Fibroblast of lung (primary cell): ENCODE data around the gene PARPBP. TPM values are rescaled to one million over a fixed set of nuclear protein-coding genes. Genes with fewer than 3 reads are reported as not detected.
"Not testable (repeated sequence)": the region's sequence is repeated elsewhere in the genome, so short reads cannot be mapped to it uniquely, and the experiment has no call there.

Experiments
- DNase-seq, 2 donors: peaks; one replicate each; pipeline versions ENCODE4 v3.0.0 to v3.0.0-alpha.2; 2010; ENCODE audit warnings: low read depth in 2 of 2
- H2AFZ ChIP-seq: 2 replicates; pipeline ENCODE4 v1.5.1; 2012; ENCODE audit warnings: low read length, control low read depth, inconsistent platforms
- H3K27ac ChIP-seq: 2 replicates; pipeline ENCODE4 v1.5.1; 2011; ENCODE audit warnings: low read length, control low read depth; ENCODE audit not compliant: insufficient read depth
- H3K27me3 ChIP-seq: 2 replicates; pipeline ENCODE4 v1.5.1; 2011; ENCODE audit warnings: mild to moderate bottlenecking, low read length; ENCODE audit not compliant: control insufficient read depth, insufficient read depth
- H3K36me3 ChIP-seq: 2 replicates; pipeline ENCODE4 v1.5.1; 2011; ENCODE audit warnings: low read length; ENCODE audit not compliant: control insufficient read depth, insufficient read depth
- H3K4me1 ChIP-seq: 2 replicates; pipeline ENCODE4 v1.5.1; 2011; ENCODE audit warnings: low read length; ENCODE audit not compliant: control insufficient read depth, insufficient read depth; ENCODE audit errors: extremely low read depth
- H3K4me2 ChIP-seq: 2 replicates; pipeline ENCODE4 v1.5.1; 2011; ENCODE audit warnings: low read length, control low read depth; ENCODE audit not compliant: insufficient read depth; ENCODE audit errors: extremely low read depth
- H3K4me3 ChIP-seq, 4 experiments: fragments of 200-600 bp in 1 of 4; sonication (generic) in 1 of 4; replicated peaks in 1 of 4; 2 replicates each; pipeline ENCODE4 v1.5.1; 2011 to 2016; ENCODE audit warnings: low read length in 4 of 4, low read depth in 3 of 4, mild to moderate bottlenecking in 3 of 4, control low read depth in 2 of 4, inconsistent platforms in 1 of 4, mixed read lengths in 1 of 4; ENCODE audit not compliant: insufficient read depth in 1 of 4; ENCODE audit errors: control extremely low read depth in 1 of 4
- H3K79me2 ChIP-seq: 2 replicates; pipeline ENCODE4 v1.5.1; 2012; ENCODE audit warnings: mild to moderate bottlenecking, low read length, inconsistent platforms; ENCODE audit not compliant: control insufficient read depth, insufficient read depth
- H3K9ac ChIP-seq: 2 replicates; pipeline ENCODE4 v1.5.1; 2011; ENCODE audit warnings: mild to moderate bottlenecking, low read length, control low read depth; ENCODE audit not compliant: insufficient read depth
- H3K9me3 ChIP-seq: 2 replicates; pipeline ENCODE4 v1.5.1; 2012; ENCODE audit warnings: low read depth, low read length; ENCODE audit not compliant: control insufficient read depth, insufficient read depth
- H4K20me1 ChIP-seq: 2 replicates; pipeline ENCODE4 v1.5.1; 2011; ENCODE audit warnings: low read length; ENCODE audit not compliant: control insufficient read depth, insufficient read depth; ENCODE audit errors: extremely low read depth
- EZH2 ChIP-seq: IDR thresholded peaks from 2 replicates; pipeline ENCODE4 v1.5.1; 2012; ENCODE audit warnings: low read length, control low read depth, mild to moderate bottlenecking; ENCODE audit errors: missing control alignments
- polyA plus RNA-seq, 2 donors: library from polyadenylated mRNA; depleted of rRNA in 1 of 2; stranded (reverse) in 1 of 2; unstranded in 1 of 2; fragments of >200 nt; gene quantifications; 2 replicates each; pipeline ENCODE4 v1.2.1, GENCODE V29; 2011 to 2012; ENCODE audit warnings: missing spikeins in 1 of 2
- total RNA-seq: library from RNA; depleted of rRNA; stranded (reverse); fragments of >200 nt; gene quantifications from 2 replicates; pipeline ENCODE4 v1.2.1, GENCODE V29; 2014
- TF ChIP-seq, protein P1 (sequence below), 2 donors: IDR thresholded peaks in 1 of 2; conservative IDR thresholded peaks in 1 of 2; 1 replicate in 1 of 2; 2 replicates in 1 of 2; pipeline ENCODE4 v1.5.1; 2011 to 2012; ENCODE audit warnings: low read length in 2 of 2, control low read depth in 1 of 2, inconsistent platforms in 1 of 2, low read depth in 1 of 2, mild to moderate bottlenecking in 1 of 2

PARPBP gene
- total and polyA plus RNA-seq, 2 donors (not counting 1 experiment from before 2014, with no cell fraction given), result 5.7 to 9.4 TPM

DNA sequence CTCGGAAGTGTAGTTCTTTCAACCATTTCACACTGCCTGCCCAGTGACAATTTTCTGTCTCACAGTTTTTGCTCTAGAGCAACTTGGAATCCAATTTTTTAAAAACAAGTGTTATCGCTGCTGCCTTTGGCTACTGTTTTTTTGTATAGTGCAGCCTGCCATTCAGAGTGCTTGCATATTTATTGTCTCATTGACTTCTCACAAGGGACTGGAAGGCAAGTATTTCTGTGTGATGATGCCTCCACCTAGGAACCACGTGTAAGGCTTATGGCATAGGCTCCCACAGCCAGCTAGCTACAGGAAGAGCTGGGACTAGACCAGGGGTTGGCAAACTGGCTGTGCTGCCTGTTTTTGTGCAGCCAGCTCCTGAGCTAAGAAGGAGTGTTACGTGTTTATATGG lies 903 bp downstream of the PARPBP start:
- Histone ChIP-seq H3K79me2 (peaks cover 29% of the 10 kb centered on the region), H3K9ac (peak overlapping the region; percentile 80), H3K9me3 (no peaks in the 10 kb centered on the region), H4K20me1 (no peaks in the 10 kb centered on the region), H3K27me3 (no peaks in the 10 kb centered on the region), H2AFZ (peak overlapping the region; percentile 99), H3K4me2 (peak overlapping the region; percentile 94), H3K4me1 (no peaks in the 10 kb centered on the region), H3K4me3 (peak overlapping the region; percentile 64 to 94 (median 84)), H3K36me3 (no peaks in the 10 kb centered on the region), H3K27ac (peak overlapping the region; percentile 76)
- DNase-seq, result peak; percentile 18 to 30
- TF ChIP-seq, protein P1, sequence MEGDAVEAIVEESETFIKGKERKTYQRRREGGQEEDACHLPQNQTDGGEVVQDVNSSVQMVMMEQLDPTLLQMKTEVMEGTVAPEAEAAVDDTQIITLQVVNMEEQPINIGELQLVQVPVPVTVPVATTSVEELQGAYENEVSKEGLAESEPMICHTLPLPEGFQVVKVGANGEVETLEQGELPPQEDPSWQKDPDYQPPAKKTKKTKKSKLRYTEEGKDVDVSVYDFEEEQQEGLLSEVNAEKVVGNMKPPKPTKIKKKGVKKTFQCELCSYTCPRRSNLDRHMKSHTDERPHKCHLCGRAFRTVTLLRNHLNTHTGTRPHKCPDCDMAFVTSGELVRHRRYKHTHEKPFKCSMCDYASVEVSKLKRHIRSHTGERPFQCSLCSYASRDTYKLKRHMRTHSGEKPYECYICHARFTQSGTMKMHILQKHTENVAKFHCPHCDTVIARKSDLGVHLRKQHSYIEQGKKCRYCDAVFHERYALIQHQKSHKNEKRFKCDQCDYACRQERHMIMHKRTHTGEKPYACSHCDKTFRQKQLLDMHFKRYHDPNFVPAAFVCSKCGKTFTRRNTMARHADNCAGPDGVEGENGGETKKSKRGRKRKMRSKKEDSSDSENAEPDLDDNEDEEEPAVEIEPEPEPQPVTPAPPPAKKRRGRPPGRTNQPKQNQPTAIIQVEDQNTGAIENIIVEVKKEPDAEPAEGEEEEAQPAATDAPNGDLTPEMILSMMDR (conservative IDR thresholded peaks at IDR 0.05 in 1 of 2, IDR thresholded peaks at IDR 0.05 in 1 of 2; ENCODE audit: low read depth in 1 of 2, low read length in 2 of 2), result no peak
- TF ChIP-seq EZH2, result no peak

DNA sequence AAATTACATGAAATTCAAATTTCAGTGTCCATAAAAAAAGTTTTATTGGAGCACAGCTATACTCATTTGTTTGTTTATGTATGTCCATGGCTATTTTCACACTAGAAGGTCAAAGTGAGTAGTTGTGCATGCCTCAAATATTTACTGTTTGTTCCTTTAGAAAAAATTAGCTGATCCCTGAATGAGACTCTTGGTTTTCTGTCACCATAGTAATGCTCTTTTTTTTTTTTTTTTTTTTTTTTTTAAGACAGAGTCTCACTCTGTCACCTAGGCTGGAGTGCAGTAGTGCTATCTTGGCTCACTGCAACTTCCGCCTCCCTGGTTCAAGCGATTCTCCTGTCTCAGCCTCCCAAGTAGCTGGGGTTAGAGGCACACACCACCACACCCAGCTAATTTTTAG lies 1.3 kb downstream of the PARPBP start:
- H3K4me2 ChIP-seq, result peak overlapping the region; percentile 94
- peak overlapping the region in 3 of 4 experiments; percentile 80 to 94 (median 89) for H3K4me3 ChIP-seq
- H4K20me1 ChIP-seq, H3K9ac ChIP-seq, H3K4me1 ChIP-seq, H3K9me3 ChIP-seq, H2AFZ ChIP-seq, H3K27me3 ChIP-seq, H3K36me3 ChIP-seq: not testable (repeated sequence)
- H3K27ac ChIP-seq, result peak overlapping the region; percentile 76
- H3K79me2 ChIP-seq, result peaks cover 29% of the 10 kb centered on the region
- DNase-seq, result peak in 1 of 2 donors; percentile 6

DNA sequence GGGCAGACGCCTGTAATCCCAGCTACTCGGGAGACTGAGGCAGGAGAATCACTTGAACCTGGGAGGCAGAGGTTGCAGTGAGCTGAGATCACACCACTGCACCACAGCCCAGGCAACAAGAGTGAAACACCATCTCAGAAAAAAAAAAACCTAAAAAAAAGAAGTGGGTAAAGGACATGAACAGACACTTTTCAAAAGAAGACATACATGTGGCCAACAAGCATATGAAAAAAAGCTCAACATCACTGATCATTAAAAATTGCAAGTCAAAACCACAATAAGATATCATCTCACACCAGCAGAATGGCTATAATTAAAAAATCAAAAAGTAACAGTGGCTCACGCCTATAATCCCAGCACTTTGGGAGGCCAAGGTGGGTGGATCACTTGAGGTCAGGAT lies 10.7 kb downstream of the PARPBP start:
- not testable (repeated sequence) for H3K27me3 ChIP-seq, H3K9me3 ChIP-seq, H3K4me3 ChIP-seq, H3K4me1 ChIP-seq, H3K79me2 ChIP-seq, H3K4me2 ChIP-seq, H4K20me1 ChIP-seq, H3K27ac ChIP-seq, H2AFZ ChIP-seq, H3K9ac ChIP-seq, DNase-seq, H3K36me3 ChIP-seq

DNA sequence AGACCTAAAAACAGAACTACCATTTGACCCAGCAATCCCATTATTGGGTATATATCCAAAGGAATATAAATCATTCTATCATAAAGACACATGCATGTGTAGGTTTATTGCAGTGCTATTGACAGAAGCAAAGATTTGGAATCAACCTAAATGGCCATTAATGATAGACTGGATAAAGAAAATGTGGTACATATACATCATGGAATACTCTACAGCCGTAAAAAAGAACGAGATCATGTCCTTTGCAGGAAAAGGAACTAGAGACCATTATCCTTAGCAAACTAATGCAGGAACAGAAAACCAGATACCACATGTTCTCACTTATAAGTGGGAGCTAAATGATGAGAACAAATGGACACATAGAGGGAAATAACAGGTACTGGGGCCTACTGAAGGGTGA lies 11.5 kb downstream of the PARPBP start:
- not testable (repeated sequence) for H3K4me3 ChIP-seq, H3K4me2 ChIP-seq, H3K27me3 ChIP-seq, H2AFZ ChIP-seq, DNase-seq, H3K4me1 ChIP-seq, H3K9ac ChIP-seq, H3K9me3 ChIP-seq, H3K27ac ChIP-seq, H3K36me3 ChIP-seq, H3K79me2 ChIP-seq, H4K20me1 ChIP-seq

DNA sequence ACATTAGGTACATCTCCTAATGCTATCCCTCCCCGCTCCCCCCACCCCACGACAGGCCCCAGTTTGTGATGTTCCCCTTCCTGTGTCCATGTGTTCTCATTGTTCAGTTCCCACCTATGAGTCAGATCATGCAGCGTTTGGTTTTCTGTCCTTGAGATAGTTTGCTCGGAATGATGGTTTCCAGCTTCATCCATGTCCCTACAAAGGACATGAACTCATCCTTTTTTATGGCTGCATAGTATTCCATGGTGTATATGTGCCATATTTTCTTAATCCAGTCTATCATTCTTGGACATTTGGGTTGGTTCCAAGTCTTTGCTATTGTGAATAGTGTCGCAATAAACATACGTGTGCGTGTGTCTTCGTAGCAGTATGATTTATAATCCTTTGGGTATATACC lies 17.6 kb downstream of the PARPBP start:
- not testable (repeated sequence) for H3K9me3 ChIP-seq, H2AFZ ChIP-seq, H3K79me2 ChIP-seq, H3K4me2 ChIP-seq, H3K27me3 ChIP-seq, H3K4me3 ChIP-seq, H3K4me1 ChIP-seq, DNase-seq, H3K27ac ChIP-seq, H3K36me3 ChIP-seq, H4K20me1 ChIP-seq, H3K9ac ChIP-seq

DNA sequence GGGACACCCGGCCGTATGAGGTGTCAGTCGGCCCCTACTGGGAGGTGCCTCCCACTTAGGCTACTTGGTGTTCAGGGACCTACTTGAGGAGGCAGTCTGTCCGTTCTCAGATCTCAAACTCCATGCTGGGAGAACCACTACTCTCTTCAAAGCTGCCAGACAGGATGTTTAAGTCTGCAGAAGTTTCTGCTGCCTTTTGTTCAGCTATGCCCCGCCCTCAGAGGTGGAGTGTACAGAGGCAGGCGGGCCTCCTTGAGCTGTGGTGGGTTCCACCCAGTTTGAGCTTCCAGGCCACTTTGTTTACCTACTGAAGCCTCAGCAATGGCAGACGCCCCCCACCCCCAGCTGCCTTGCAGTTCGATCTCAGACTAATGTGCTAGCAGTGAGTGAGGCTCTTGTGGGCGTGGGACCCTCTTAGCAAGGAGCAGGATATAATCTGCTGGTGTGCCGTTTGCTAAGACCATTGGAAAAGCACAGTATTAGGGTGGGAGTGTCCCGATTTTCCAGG lies 22.9 kb downstream of the PARPBP start:
- H3K27ac ChIP-seq, H3K9ac ChIP-seq, H3K4me1 ChIP-seq, H3K4me3 ChIP-seq, H4K20me1 ChIP-seq, H3K9me3 ChIP-seq, H2AFZ ChIP-seq, H3K4me2 ChIP-seq, H3K79me2 ChIP-seq, DNase-seq, H3K36me3 ChIP-seq, H3K27me3 ChIP-seq: not testable (repeated sequence)
